ENCODE data around the gene ATP5PD.

ATP5PD gene

DNA sequence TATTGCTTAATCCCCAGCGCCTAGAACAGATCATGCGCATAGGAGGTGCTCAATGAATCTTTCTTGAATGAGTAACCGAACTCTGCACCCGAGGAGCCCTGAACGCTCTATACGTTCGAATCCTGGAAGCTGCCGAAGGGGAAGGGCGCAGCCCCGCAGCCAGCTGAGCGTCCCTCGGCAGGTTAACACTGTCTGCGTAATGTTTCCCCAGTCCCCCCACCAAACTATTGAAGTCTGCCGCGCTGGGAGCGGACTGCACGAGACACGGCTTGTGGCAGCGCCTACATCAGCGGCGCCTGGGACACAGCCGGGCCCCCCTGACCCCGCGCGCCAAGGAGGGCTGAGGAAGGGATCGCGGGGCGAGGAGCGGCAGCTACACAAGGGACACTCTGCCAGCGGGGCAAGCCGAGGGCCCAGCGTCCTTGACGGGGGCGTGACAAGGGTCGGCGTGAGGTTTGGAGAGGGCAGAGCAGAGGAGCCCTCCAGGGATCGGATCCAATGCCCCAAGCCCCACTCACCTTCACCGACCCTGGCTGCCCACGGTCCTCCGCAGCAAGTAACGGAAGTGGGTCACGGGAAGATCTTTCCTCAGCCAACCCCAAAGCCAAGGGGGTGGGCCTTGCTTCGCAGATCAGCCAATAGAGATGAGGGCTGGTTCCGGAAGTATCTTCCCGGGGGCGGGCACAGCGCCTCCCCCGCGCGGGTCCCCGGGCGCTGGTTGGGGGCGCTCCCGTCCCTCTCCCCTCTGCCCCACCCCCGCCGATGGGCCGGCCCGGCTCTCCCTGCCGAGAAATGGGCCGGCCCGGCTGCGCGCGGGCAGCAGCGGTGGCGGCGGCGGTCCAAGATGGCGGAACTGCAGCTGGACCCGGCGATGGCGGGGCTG, at the start of gene ATP5PD, which contains the start of gene KCTD2:
Gene ATP5PD, minus strand, starts transcription at position 563 of the 883 bp plus-strand sequence. CDS start 4,319 bp downstream, outside the sequence.
Gene KCTD2, plus strand, starts transcription at position 819 of the 883 bp plus-strand sequence. Its CDS starts 26 bp downstream, at position 845.
- Histone ChIP-seq H3K4me3 (ENCODE audit: low read length) (peak within 1 kb of the TSS; percentile 93), H3K27me3 (ENCODE audit: insufficient read depth, low read length) (no peaks in the 10 kb centered on the region), H3K9ac (ENCODE audit: low read depth, low read length) (peak within 1 kb of the TSS; percentile 95), H3K27ac (ENCODE audit: low read length) (peak within 1 kb of the TSS; percentile 94), H3K4me1 (ENCODE audit: insufficient read depth, low read length) (peaks cover 28% of the 10 kb centered on the region; the same call in 1 of the 2 replicates), H3K9me3 (ENCODE audit: insufficient read depth, low read depth, low read length) (no peaks in the 10 kb centered on the region), H3K36me3 (ENCODE audit: insufficient read depth, low read depth, low read length) (peaks cover 38% of the 10 kb centered on the region)

GRCh38 chr17:75096082-75096625, 49.4 kb upstream of the ATP5PD start:
- Histone ChIP-seq H3K4me3 (ENCODE audit: low read length) (no peak overlapping the region), H3K9me3 (ENCODE audit: insufficient read depth, low read depth, low read length) (no peaks in the 10 kb centered on the region), H3K36me3 (ENCODE audit: insufficient read depth, low read depth, low read length) (peaks cover 6% of the 10 kb centered on the region; the same call in 1 of the 2 replicates), H3K27me3 (ENCODE audit: insufficient read depth, low read length) (no peaks in the 10 kb centered on the region), H3K9ac (ENCODE audit: low read depth, low read length) (no peak overlapping the region), H3K27ac (ENCODE audit: low read length) (no peak overlapping the region), H3K4me1 (ENCODE audit: insufficient read depth, low read length) (peaks cover 8% of the 10 kb centered on the region)

- Histone ChIP-seq H3K36me3 (ENCODE audit: insufficient read depth, low read depth, low read length) (no peaks in the 10 kb centered on the region), H3K9ac (ENCODE audit: low read depth, low read length) (no peak overlapping the region), H3K9me3 (ENCODE audit: insufficient read depth, low read depth, low read length) (no peaks in the 10 kb centered on the region), H3K4me1 (ENCODE audit: insufficient read depth, low read length) (peaks cover 13% of the 10 kb centered on the region), H3K27me3 (ENCODE audit: insufficient read depth, low read length) (no peaks in the 10 kb centered on the region), H3K4me3 (ENCODE audit: low read length) (no peak overlapping the region), H3K27ac (ENCODE audit: low read length) (no peak overlapping the region)
Measured at GRCh38 chr17:75094871-75095399, 48.2 kb upstream of the ATP5PD start.

- H3K27ac ChIP-seq (ENCODE audit: low read length): no peak overlapping the region
- H3K9ac ChIP-seq (ENCODE audit: low read depth, low read length): no peak overlapping the region
- H3K4me3 ChIP-seq (ENCODE audit: low read length): no peak overlapping the region
- no peaks in the 10 kb centered on the region for H3K36me3 ChIP-seq (ENCODE audit: insufficient read depth, low read depth, low read length)
- peaks cover 19% of the 10 kb centered on the region for H3K4me1 ChIP-seq (ENCODE audit: insufficient read depth, low read length)
- H3K27me3 ChIP-seq (ENCODE audit: insufficient read depth, low read length): no peaks in the 10 kb centered on the region
- no peaks in the 10 kb centered on the region for H3K9me3 ChIP-seq (ENCODE audit: insufficient read depth, low read depth, low read length)
Measured at GRCh38 chr17:75093548-75094158, 46.9 kb upstream of the ATP5PD start.

GRCh38 chr17:75091855-75092327, 45.1 kb upstream of the ATP5PD start:
- Histone ChIP-seq H3K4me1 (ENCODE audit: insufficient read depth, low read length) (peaks cover 21% of the 10 kb centered on the region), H3K27ac (ENCODE audit: low read length) (no peak overlapping the region)

GRCh38 chr17:75090871-75091854, 44.4 kb upstream of the ATP5PD start:
- H3K36me3 ChIP-seq (ENCODE audit: insufficient read depth, low read depth, low read length): no peaks in the 10 kb centered on the region
- no peaks in the 10 kb centered on the region for H3K27me3 ChIP-seq (ENCODE audit: insufficient read depth, low read length)
- H3K4me3 ChIP-seq (ENCODE audit: low read length): no peak overlapping the region
- H3K9ac ChIP-seq (ENCODE audit: low read depth, low read length): peak overlapping the region; percentile 56
- peaks cover 23% of the 10 kb centered on the region for H3K4me1 ChIP-seq (ENCODE audit: insufficient read depth, low read length)
- no peaks in the 10 kb centered on the region for H3K9me3 ChIP-seq (ENCODE audit: insufficient read depth, low read depth, low read length)
- no peak overlapping the region for H3K27ac ChIP-seq (ENCODE audit: low read length)

More at GRCh38 chr17:75091855-75092327, 45.1 kb upstream of the ATP5PD start:
- no peak overlapping the region for H3K4me3 ChIP-seq (ENCODE audit: low read length)
- no peaks in the 10 kb centered on the region for H3K27me3 ChIP-seq (ENCODE audit: insufficient read depth, low read length)
- H3K9me3 ChIP-seq (ENCODE audit: insufficient read depth, low read depth, low read length): no peaks in the 10 kb centered on the region
- H3K36me3 ChIP-seq (ENCODE audit: insufficient read depth, low read depth, low read length): no peaks in the 10 kb centered on the region
- H3K9ac ChIP-seq (ENCODE audit: low read depth, low read length): no peak overlapping the region

GRCh38 chr17:75088465-75089417, 42.0 kb upstream of the ATP5PD start:
- peaks cover 23% of the 10 kb centered on the region for H3K4me1 ChIP-seq (ENCODE audit: insufficient read depth, low read length)
- peak overlapping the region; percentile 77 for H3K4me3 ChIP-seq (ENCODE audit: low read length)
- H3K9me3 ChIP-seq (ENCODE audit: insufficient read depth, low read depth, low read length): no peaks in the 10 kb centered on the region
- H3K27ac ChIP-seq (ENCODE audit: low read length): peak overlapping the region; percentile 44
- H3K27me3 ChIP-seq (ENCODE audit: insufficient read depth, low read length): no peaks in the 10 kb centered on the region
- peak overlapping the region; percentile 86; the same call in 1 of the 2 replicates for H3K9ac ChIP-seq (ENCODE audit: low read depth, low read length)
- no peaks in the 10 kb centered on the region for H3K36me3 ChIP-seq (ENCODE audit: insufficient read depth, low read depth, low read length)

DNA sequence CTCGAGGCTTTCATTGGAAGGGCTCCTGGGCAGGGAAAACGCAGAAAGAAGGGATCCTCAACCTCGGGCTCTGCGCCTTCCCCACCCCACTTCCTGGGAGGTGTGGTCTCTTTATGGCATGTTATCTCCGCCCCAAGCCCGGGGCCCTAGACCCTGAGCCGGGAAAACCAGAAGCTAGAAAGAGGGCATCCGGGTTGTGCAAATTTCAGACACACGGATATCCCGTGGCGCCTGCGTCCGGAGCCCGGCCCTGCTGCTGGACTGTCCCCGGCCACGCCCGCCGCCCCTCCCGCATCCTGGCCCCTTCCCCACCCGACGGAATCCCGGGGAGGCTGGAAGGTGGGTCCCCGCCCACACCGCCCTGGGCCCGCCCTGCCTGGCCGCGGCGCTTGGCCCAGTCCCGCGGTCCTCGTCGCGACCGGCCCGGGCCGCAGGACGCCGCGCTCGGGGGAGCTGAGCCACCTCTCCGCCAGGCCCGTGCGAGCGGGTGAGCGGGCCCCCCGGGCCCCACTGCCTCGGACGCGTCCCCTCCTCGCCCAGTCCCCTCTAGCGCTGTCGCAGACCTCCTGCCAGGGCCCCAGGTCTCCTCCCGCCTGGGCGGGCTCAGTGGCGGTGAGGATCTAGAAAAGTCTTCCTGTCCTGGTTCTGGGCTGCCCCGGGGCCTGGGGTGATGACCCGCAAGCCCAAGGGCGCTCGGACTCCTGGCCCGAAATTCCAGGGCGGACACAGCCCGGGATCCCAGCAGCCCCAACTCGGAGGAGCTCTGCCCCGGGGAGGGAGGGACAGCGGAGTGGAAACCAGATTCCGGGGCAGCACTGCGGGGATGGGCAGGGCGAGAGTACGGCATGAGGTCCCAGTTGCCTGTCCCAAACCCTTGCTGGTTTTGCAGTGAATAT, 41.0 kb upstream of the ATP5PD start, which contains the start of gene SLC16A5:
Gene SLC16A5, plus strand, starts transcription at position 397 of the 896 bp plus-strand sequence. CDS start 5,683 bp downstream, outside the sequence.
- Histone ChIP-seq H3K9ac (ENCODE audit: low read depth, low read length) (peak within 1 kb of the TSS; percentile 86; the same call in 1 of the 2 replicates), H3K9me3 (ENCODE audit: insufficient read depth, low read depth, low read length) (no peaks in the 10 kb centered on the region), H3K4me3 (ENCODE audit: low read length) (peak within 1 kb of the TSS; percentile 77), H3K27ac (ENCODE audit: low read length) (peak within 1 kb of the TSS; percentile 82), H3K36me3 (ENCODE audit: insufficient read depth, low read depth, low read length) (no peaks in the 10 kb centered on the region), H3K4me1 (ENCODE audit: insufficient read depth, low read length) (peaks cover 23% of the 10 kb centered on the region), H3K27me3 (ENCODE audit: insufficient read depth, low read length) (no peaks in the 10 kb centered on the region)

- Histone ChIP-seq H3K27ac (ENCODE audit: low read length) (peak overlapping the region; percentile 82), H3K27me3 (ENCODE audit: insufficient read depth, low read length) (no peaks in the 10 kb centered on the region), H3K9me3 (ENCODE audit: insufficient read depth, low read depth, low read length) (no peaks in the 10 kb centered on the region), H3K36me3 (ENCODE audit: insufficient read depth, low read depth, low read length) (no peaks in the 10 kb centered on the region), H3K4me3 (ENCODE audit: low read length) (peak overlapping the region; percentile 77), H3K9ac (ENCODE audit: low read depth, low read length) (peak overlapping the region; percentile 86; the same call in 1 of the 2 replicates), H3K4me1 (ENCODE audit: insufficient read depth, low read length) (peaks cover 27% of the 10 kb centered on the region)
Measured at GRCh38 chr17:75087182-75087557, 40.4 kb upstream of the ATP5PD start.
